ENCODE measurements around the gene QRFP.

QRFP gene

DNA sequence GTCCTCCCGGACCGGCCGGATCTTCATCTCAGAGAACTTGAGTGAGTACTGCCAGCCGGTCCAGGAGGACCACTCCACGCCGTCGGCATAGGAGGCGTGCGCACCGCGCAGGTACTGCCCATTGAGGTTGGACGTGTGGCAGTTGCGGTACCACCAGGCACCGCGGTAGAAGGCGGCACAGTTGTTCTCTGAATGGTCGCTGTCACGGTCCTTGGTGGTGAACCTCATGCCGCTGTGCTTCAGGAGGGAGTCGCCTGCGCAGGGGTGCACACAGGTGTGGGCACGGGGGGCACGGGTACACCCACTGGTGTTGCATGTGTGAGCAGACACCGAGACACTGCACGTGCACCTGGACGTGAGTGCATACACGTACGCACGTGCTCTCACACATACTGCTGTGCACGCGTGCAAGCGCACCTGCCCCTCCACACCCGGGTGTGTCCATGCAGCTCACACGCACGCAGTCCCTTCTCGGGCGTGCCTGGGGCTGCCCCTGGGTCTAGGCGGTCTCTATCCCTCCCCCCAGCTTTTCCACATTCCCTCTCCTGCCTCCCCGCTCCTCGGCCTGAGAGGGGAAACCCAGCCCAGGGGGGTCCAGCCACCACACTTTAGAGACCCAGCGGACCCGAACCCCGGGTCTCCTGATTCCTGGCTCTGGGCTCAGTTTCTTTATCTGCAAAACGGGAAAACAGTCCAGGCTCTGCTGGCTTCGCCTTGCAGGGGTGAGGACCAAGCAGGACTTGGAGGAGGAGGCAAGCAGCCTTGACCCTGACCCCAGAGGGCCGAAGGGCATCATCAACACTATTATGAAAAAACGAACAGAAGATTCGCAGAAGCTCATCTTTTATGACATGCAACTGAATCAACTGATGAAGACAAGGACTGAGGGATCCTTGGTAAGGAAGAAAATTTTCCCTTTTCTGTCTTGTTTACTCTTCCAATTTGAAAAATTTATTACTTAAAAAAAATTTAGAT is 7.7 kb upstream of the QRFP start:
- no peak for DNase-seq (ENCODE audit: low read depth)

DNA sequence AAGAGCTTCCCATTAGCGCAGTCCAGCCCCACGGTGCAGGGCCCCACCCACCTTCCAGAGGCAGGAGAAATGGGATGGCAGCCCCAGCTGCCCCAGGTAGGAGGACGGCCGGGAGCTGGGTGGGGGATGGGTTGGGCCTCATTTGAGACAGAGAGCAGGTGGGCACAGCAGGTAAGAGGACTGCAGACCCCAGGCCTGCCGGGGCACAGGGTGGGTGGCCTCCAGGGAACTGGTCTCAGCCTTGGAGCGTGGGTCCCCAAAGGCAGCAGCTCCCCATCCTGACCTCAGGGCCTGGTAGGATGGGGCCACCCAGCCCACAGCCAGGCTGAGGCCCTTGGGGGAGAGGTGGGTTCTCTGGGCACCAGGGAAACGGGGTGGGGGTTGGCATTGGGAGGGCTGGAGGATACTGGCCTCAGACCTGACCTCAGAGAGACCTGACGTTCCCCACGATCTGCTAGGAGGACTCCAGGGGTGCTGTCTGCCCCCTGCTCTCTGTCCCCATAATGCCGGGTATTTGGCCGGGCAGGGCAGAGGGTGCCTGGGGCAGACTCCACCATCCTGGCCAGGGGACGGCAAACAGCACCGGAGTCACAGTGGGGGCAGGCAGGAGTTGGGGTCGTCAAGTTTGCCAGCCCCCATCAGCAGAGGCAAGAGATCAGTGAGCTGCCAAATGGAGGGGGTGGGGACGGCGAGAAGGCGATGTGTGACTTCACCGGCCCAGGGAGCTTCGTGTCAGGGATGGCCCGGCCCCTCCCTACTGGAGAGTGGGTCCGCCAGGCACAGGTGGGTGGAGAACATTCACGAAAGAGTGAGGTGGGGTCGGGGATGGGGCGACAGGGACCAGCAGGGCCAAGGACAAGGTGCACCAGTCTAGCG is 6.8 kb upstream of the QRFP start:
- no peak for DNase-seq (ENCODE audit: low read depth)

GRCh38 chr9:130902204-130903185 is 5.9 kb upstream of the QRFP start:
- DNase-seq (ENCODE audit: low read depth) = no peak

DNA sequence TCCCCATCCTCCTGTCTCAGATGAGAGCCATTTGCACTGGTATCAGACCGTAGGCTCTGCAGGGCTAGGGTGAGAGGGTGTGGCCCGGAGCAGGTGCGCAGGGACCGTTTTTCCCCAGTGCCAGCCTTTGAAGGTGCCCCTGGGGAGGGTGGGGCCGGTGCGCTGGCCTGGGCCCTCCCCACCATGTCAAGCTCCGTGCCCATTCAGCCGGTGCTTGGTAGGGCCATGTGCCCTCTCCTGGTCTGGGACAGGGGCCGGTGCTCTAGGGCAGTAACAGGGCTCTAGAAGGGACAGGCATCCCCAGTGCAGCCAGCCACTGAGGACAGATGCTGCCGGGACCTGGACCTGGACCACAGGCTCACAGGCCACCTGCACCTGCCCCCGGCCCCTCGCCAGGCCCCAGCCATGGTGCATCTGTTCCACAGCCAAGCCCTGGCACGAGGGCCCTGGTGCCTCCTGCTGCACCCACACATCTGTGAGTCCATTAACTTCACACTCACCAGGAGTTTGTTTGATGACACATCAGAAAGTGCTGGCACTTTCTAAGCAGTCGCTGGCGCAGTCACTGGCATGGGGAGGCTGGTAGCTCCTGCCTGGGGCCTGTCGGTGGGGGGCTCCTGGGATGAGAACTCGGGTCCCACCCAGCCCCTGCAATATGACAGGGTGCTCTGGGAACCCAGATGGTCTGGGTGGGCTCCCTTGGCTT is 5.0 kb upstream of the QRFP start:
- DNase-seq (ENCODE audit: low read depth) = no peak

DNA sequence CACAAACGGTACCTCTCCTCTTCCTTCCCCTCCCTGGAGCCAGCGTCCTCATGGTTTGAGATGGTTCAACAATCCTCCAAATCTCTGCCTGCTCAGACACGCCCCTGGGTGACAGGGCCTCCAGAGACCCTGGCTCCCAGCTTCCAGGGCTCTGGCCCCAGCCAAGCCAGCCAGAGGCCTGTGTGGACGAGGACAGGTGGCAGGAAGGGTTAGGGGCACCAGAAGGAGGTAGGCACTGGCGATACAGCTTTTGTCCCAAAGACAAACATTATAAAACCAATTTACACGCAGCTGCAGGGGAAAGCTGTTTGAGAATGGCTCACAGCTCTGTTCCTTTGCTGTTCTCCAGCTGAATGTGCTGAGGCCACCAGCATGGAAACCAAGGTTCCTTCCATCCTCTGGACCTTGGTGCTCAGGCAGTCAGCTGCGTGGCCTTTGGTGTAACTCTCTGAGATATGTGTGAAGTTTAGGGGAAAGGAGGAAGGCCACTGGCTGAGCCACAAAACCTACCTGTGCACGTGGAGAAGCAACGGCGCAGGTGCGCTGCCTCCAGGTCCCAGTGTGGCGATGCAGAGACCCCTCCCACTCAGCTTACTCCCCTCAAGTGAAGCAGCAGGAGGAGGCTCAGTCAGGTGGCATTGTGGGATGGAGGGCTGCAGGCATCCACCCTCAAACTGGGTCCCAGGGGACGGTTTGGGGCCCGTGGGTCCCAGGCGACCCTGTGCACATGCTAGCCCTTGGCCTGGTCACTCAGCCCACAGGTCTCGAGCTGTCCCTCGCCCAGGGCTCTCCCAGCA is 4.3 kb upstream of the QRFP start:
- no peak for DNase-seq (ENCODE audit: low read depth)

GRCh38 chr9:130899051-130899748 is 2.6 kb upstream of the QRFP start:
- DNase-seq (ENCODE audit: low read depth) = no peak

DNA sequence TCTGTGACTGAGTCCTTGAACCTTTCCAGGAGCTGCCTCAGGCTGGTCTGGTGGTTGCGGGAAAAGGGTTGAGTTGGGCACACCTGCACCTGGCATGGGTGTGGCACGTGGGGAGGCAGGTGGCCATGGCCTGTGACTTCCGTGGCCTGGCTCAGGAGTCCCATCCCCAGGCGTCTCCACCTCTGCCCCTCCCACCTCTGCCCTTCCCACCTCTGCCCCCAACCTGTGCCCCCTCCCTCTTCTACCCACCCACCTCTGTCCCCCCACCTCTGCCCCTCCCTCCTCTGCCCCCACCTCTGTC is 1.9 kb upstream of the QRFP start:
- DNase-seq (ENCODE audit: low read depth) = no peak

DNA sequence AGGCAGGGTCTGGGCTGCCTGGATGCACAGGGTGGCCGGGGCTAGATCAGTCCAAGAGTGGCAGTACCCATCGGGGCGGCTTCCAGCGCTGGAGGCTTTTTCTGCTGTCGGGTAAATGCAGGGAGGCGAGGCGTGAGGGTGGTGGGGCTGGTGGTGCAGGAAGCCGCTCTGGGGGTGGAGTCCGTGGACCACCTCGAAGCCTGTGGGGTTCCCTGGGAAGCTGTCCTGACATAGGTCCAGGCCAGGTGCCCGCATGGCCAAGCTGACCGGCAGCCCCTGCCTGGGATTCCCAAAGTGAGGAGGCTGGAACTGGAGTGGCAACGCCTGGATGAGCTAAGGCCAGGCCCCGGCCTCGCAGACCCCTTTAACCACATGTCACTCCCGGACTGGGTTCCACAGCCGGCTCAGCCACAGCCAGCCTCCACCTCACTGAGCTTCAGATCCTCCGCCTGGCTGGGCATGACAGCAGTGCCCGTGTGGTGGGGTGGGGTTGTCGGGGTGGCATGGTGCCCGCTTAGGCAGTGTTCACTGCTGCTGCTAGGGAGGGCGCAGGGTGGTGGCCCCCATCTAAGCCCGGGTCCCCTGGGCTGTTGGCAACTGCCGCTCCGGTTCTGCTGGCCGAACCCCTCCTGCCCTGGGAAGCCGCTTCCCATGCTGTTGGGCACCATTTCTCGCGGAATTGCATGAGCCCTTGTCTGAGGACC is 1.4 kb upstream of the QRFP start:
- DNase-seq (ENCODE audit: low read depth) = no peak

DNA sequence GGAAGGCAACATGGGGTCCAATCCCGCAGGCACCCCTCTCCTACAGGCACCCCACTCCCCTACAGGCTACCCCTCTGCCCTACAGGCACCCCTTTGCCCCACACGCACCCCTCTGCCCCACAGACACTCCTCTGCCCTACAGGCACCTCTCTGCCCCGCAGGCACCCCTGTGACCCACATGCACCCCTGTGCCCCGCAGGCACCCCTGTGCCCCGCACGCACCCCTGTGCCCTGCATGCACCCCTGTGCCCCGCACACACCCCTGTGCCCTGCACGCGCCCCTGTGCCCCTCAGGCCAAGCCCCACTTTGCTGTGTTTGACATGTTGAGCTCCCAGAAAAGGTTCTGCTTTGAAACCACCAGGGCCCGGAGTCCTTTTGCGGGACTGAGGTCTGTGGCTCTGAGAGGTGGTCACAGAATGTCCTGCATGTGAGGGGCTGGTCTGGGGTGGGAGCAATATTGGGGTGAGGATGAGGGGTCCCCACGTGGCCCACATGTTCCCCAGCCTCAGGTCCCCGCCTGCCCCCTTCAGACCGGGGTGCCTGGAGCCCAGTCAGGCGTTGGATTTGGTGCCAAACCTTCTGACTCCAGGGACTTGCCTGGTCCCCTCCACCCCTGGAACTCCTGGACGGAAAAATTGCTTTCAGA is 616 bp upstream of the QRFP start:
- no peak for DNase-seq (ENCODE audit: low read depth)

GRCh38 chr9:130895481-130896232 is 955 bp downstream of the QRFP start:
- DNase-seq (ENCODE audit: low read depth) = no peak

GRCh38 chr9:130895038-130895437 is 1.6 kb downstream of the QRFP start:
- DNase-seq (ENCODE audit: low read depth) = no peak

DNA sequence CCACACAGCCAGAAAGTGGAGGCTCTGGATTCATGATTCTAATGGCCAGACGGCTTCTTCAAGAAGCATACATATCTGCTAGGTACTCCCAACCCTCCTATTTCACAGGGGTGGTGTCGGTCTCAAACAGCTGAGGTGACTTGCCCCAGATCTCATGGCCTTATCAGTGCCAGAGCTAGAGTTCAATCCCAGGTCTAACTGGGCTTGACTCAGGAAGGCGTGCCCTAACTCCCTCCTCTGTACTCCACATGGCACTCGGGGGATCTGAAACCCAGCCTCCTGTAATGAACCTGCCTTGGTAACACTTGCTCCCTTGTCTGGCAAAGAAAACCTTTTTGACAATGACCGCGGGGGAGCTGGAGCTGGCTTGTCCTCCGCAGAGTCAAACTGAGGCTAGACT is 2.1 kb downstream of the QRFP start:
- DNase-seq (ENCODE audit: low read depth) = no peak

- no peak for DNase-seq (ENCODE audit: low read depth)
These were observed 3.1 kb downstream of the QRFP start for GRCh38 chr9:130893341-130894101.

DNA sequence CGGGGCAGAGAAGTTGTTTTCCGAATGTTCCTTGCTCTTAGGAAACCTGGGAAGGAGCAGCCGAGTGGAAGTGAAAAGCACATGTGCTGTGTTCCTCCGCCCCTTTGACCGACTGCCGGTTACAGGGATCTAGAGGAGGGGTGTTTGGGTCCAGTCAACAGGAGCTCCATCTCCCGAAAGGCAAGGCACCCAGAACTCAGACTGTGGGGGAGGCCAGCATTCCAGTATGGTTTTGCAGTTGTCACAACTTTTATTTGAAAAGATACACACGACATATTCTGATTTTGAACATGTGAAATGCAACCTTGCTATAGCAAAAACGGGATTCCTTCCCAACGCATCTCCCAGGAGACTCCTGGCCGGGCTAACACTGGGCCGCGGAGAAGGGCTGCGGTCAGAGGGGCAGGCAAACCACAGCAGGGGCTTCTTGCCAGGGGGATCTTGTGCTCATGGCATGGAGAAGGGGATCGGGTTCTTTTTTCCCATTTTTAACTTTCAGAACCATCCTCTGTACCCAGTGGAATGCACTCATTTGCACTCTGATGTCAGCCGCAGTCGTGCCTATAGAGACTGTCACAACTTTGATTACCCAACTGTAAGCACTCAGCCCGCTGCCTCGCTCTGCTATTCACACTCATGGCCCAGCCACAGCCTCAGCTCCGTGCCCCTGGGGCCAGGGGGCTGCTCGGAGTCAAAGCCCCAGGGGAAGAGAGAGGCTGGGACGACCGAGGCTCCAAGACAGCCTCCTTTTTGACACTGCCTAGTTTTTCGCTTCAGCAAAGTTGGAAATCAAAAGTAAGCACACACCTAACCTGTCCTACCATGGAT is 3.9 kb downstream of the QRFP start:
- DNase-seq (ENCODE audit: low read depth) = no peak

GRCh38 chr9:130891688-130892476 is 4.7 kb downstream of the QRFP start:
- no peak for DNase-seq (ENCODE audit: low read depth)

All from stromal cell of bone marrow (primary cell).